ENCODE results near the gene OTOP2. TPM values are rescaled to one million over a fixed set of nuclear protein-coding genes. Genes with fewer than 3 reads are reported as not detected.

Gene OTOP2
- total and polyA plus RNA-seq, 2 donors, result not detected

- Histone ChIP-seq H3K4me1 (ENCODE audit: insufficient read depth) (no peaks in the 10 kb centered on the region), H3K36me3 (ENCODE audit: insufficient read depth) (no peaks in the 10 kb centered on the region), H3K4me3 (ENCODE audit: low read depth, low read length) (no peak overlapping the region), H3K27ac (ENCODE audit: low read depth) (no peak overlapping the region)
- 40% methylated on average over 6 of the region's 6 CpGs for WGBS
- no peak for DNase-seq (ENCODE audit: extremely low spot score)
Observed at GRCh38 chr17:74945543-74945942, 21.5 kb downstream of the OTOP2 start.

- Histone ChIP-seq H3K36me3 (ENCODE audit: insufficient read depth) (no peaks in the 10 kb centered on the region), H3K4me3 (ENCODE audit: low read depth, low read length) (no peak overlapping the region), H3K4me1 (ENCODE audit: insufficient read depth) (no peaks in the 10 kb centered on the region), H3K27ac (ENCODE audit: low read depth) (no peak overlapping the region)
- DNase-seq (ENCODE audit: extremely low spot score), result no peak
- 89% methylated on average over 14 of the region's 14 CpGs for WGBS
Observed at GRCh38 chr17:74946641-74947040, 22.6 kb downstream of the OTOP2 start.

- Histone ChIP-seq H3K4me3 (ENCODE audit: low read depth, low read length) (no peak overlapping the region), H3K27ac (ENCODE audit: low read depth) (no peak overlapping the region), H3K4me1 (ENCODE audit: insufficient read depth) (no peaks in the 10 kb centered on the region), H3K36me3 (ENCODE audit: insufficient read depth) (no peaks in the 10 kb centered on the region)
- 94% methylated on average over 17 of the region's 17 CpGs for WGBS
- no peak for DNase-seq (ENCODE audit: extremely low spot score)
Observed at GRCh38 chr17:74947041-74947754, 23.1 kb downstream of the OTOP2 start.

- Histone ChIP-seq H3K4me3 (ENCODE audit: low read depth, low read length) (no peak overlapping the region), H3K27ac (ENCODE audit: low read depth) (no peak overlapping the region), H3K4me1 (ENCODE audit: insufficient read depth) (no peaks in the 10 kb centered on the region), H3K36me3 (ENCODE audit: insufficient read depth) (no peaks in the 10 kb centered on the region)
- WGBS, result 55% methylated on average over 12 of the region's 12 CpGs
- no peak for DNase-seq (ENCODE audit: extremely low spot score)
Observed at GRCh38 chr17:74949455-74950115, 25.5 kb downstream of the OTOP2 start.

- Histone ChIP-seq H3K27ac (ENCODE audit: low read depth) (no peak overlapping the region), H3K36me3 (ENCODE audit: insufficient read depth) (no peaks in the 10 kb centered on the region), H3K4me3 (ENCODE audit: low read depth, low read length) (no peak overlapping the region), H3K4me1 (ENCODE audit: insufficient read depth) (no peaks in the 10 kb centered on the region)
- DNase-seq (ENCODE audit: extremely low spot score), result no peak
- 61% methylated on average over 8 of the region's 8 CpGs for WGBS
Observed at GRCh38 chr17:74950207-74950606, 26.1 kb downstream of the OTOP2 start.

- Histone ChIP-seq H3K27ac (ENCODE audit: low read depth) (no peak overlapping the region), H3K4me3 (ENCODE audit: low read depth, low read length) (no peak overlapping the region), H3K36me3 (ENCODE audit: insufficient read depth) (no peaks in the 10 kb centered on the region), H3K4me1 (ENCODE audit: insufficient read depth) (no peaks in the 10 kb centered on the region)
- DNase-seq (ENCODE audit: extremely low spot score), result no peak
- 56% methylated on average over 3 of the region's 3 CpGs for WGBS
Observed at GRCh38 chr17:74951065-74951464, 27.0 kb downstream of the OTOP2 start.

- WGBS, result 61% methylated on average over 32 of the region's 32 CpGs
- Histone ChIP-seq H3K36me3 (ENCODE audit: insufficient read depth) (no peaks in the 10 kb centered on the region), H3K4me1 (ENCODE audit: insufficient read depth) (no peaks in the 10 kb centered on the region), H3K27ac (ENCODE audit: low read depth) (no peak overlapping the region), H3K4me3 (ENCODE audit: low read depth, low read length) (no peak overlapping the region)
- DNase-seq (ENCODE audit: extremely low spot score), result no peak
Observed at GRCh38 chr17:74951680-74952421, 27.8 kb downstream of the OTOP2 start.

GRCh38 chr17:74952431-74953133 lies 28.5 kb downstream of the OTOP2 start:
- H3K4me3 ChIP-seq (ENCODE audit: low read depth, low read length), result no peak overlapping the region
- H3K27ac ChIP-seq (ENCODE audit: low read depth), result no peak overlapping the region
- no peaks in the 10 kb centered on the region for H3K4me1 ChIP-seq (ENCODE audit: insufficient read depth)
- no peak for DNase-seq (ENCODE audit: extremely low spot score)
- 67% methylated on average over 24 of the region's 24 CpGs for WGBS
- H3K36me3 ChIP-seq (ENCODE audit: insufficient read depth), result no peaks in the 10 kb centered on the region

GRCh38 chr17:74953134-74953687 lies 29.1 kb downstream of the OTOP2 start:
- DNase-seq (ENCODE audit: extremely low spot score), result no peak
- WGBS, result 75% methylated on average over 11 of the region's 11 CpGs
- Histone ChIP-seq H3K4me1 (ENCODE audit: insufficient read depth) (no peaks in the 10 kb centered on the region), H3K36me3 (ENCODE audit: insufficient read depth) (no peaks in the 10 kb centered on the region), H3K4me3 (ENCODE audit: low read depth, low read length) (no peak overlapping the region), H3K27ac (ENCODE audit: low read depth) (no peak overlapping the region)

- H3K4me1 ChIP-seq (ENCODE audit: insufficient read depth), result no peaks in the 10 kb centered on the region
- H3K4me3 ChIP-seq (ENCODE audit: low read depth, low read length), result no peak overlapping the region
- no peak for DNase-seq (ENCODE audit: extremely low spot score)
- H3K36me3 ChIP-seq (ENCODE audit: insufficient read depth), result no peaks in the 10 kb centered on the region
- 86% methylated on average over 15 of the region's 15 CpGs for WGBS
- no peak overlapping the region for H3K27ac ChIP-seq (ENCODE audit: low read depth)
Observed at GRCh38 chr17:74954115-74954514, 30.0 kb downstream of the OTOP2 start.

- whole genome bisulfite sequencing, result 63% methylated on average over 13 of the region's 13 CpGs
- no peaks in the 10 kb centered on the region for H3K36me3 ChIP-seq (ENCODE audit: insufficient read depth)
- no peak overlapping the region for H3K4me3 ChIP-seq (ENCODE audit: low read depth, low read length)
- no peaks in the 10 kb centered on the region for H3K4me1 ChIP-seq (ENCODE audit: insufficient read depth)
- DNase-seq (ENCODE audit: extremely low spot score), result no peak
- no peak overlapping the region for H3K27ac ChIP-seq (ENCODE audit: low read depth)
Observed at GRCh38 chr17:74954665-74955421, 30.8 kb downstream of the OTOP2 start.

- 75% methylated on average over 4 of the region's 4 CpGs for WGBS
- H3K4me3 ChIP-seq (ENCODE audit: low read depth, low read length), result no peak overlapping the region
- no peaks in the 10 kb centered on the region for H3K4me1 ChIP-seq (ENCODE audit: insufficient read depth)
- H3K36me3 ChIP-seq (ENCODE audit: insufficient read depth), result no peaks in the 10 kb centered on the region
- DNase-seq (ENCODE audit: extremely low spot score), result no peak
- no peak overlapping the region for H3K27ac ChIP-seq (ENCODE audit: low read depth)
Observed at GRCh38 chr17:74956093-74956492, 32.0 kb downstream of the OTOP2 start.
